Endothelial cell of umbilical vein (primary cell): ENCODE results near the gene CTIF. TPM values are rescaled to one million over a fixed set of nuclear protein-coding genes. Genes with fewer than 3 reads are reported as not detected.

Experiments used
- BruUV-seq: library from RNA; stranded (reverse); fragments of 400-500 nt; replicated peaks from 2 replicates; lab custom pipeline; 2021; lab: Mats Ljungman, UMichigan
- CTCF ChIA-PET: fragments of 300-600, 350-600 bp; sonication (Branson Sonifier 250); formaldehyde crosslinking; loops from one replicate; lab custom pipeline; 2021; ENCODE audit warnings: antibody characterized with exemption, inconsistent platforms; lab: Charles Lee
- POLR2A ChIA-PET: fragments of 300-600, 350-600 bp; sonication (Branson Sonifier 250); formaldehyde crosslinking; loops from one replicate; lab custom pipeline; 2021; ENCODE audit warnings: antibody characterized with exemption, inconsistent platforms; lab: Charles Lee
- DNase-seq: peaks from one replicate; pipeline ENCODE4 v3.0.0-alpha.2; 2011; ENCODE audit warnings: low read depth, low spot score
- FAIRE-seq: peaks from 2 replicates; lab custom pipeline; 2011; peaks lifted over from hg19 to GRCh38; lab: Jason Lieb, UNC
- H2AFZ ChIP-seq: 2 replicates; pipeline ENCODE4 v1.6.0; 2012; ENCODE audit warnings: low read depth, low read length, control low read depth, inconsistent platforms
- H3K27ac ChIP-seq: 2 replicates; pipeline ENCODE4 v1.5.1; 2011; ENCODE audit warnings: low read depth, mild to moderate bottlenecking, control low read depth, low read length, moderate library complexity; ENCODE audit not compliant: insufficient read depth
- H3K27me3 ChIP-seq, 2 experiments: 2 replicates each; pipeline versions ENCODE4 v1.6.0 to v1.6.1; 2011; ENCODE audit warnings: low read length in 2 of 2, mixed read lengths in 1 of 2; ENCODE audit not compliant: control insufficient read depth in 2 of 2, insufficient read depth in 2 of 2
- H3K36me3 ChIP-seq, 2 experiments: 2 replicates in 1 of 2; 3 replicates in 1 of 2; pipeline ENCODE4 v1.5.1; 2011; ENCODE audit warnings: low read length in 2 of 2, mild to moderate bottlenecking in 1 of 2, moderate library complexity in 1 of 2; ENCODE audit not compliant: control insufficient read depth in 2 of 2, insufficient read depth in 2 of 2; ENCODE audit errors: extremely low read depth in 1 of 2
- H3K4me1 ChIP-seq: 3 replicates; pipeline ENCODE4 v1.5.1; 2011; ENCODE audit warnings: mild to moderate bottlenecking, low read length; ENCODE audit not compliant: control insufficient read depth, insufficient read depth; ENCODE audit errors: extremely low read depth
- H3K4me2 ChIP-seq: 2 replicates; pipeline ENCODE4 v1.6.1; 2011; ENCODE audit warnings: low read length, control low read depth, mixed read lengths; ENCODE audit not compliant: insufficient read depth
- H3K4me3 ChIP-seq, 3 experiments: fragments of 200-600 bp in 1 of 3; sonication (generic), shearing (Covaris generic) in 1 of 3; replicated peaks in 1 of 3; 2 replicates each; pipeline ENCODE4 v1.5.1; 2011 to 2016; ENCODE audit warnings: control low read depth in 3 of 3, low read length in 3 of 3, mild to moderate bottlenecking in 2 of 3, inconsistent platforms in 1 of 3, low read depth in 1 of 3, moderate library complexity in 1 of 3; ENCODE audit not compliant: insufficient read depth in 1 of 3
- H3K79me2 ChIP-seq: 2 replicates; pipeline ENCODE4 v1.6.0; 2012; ENCODE audit warnings: low read length, inconsistent platforms; ENCODE audit not compliant: control insufficient read depth, insufficient read depth
- H3K9ac ChIP-seq: replicated peaks from 2 replicates; pipeline ENCODE3; 2011; ENCODE audit warnings: low read length, control low read depth; ENCODE audit not compliant: insufficient read depth; ENCODE audit errors: extremely low read depth
- H3K9me1 ChIP-seq: replicated peaks from 3 replicates; pipeline ENCODE4 v1.6.0; 2011; ENCODE audit warnings: mild to moderate bottlenecking, low read length; ENCODE audit not compliant: control insufficient read depth, insufficient read depth; ENCODE audit errors: extremely low read depth
- H3K9me3 ChIP-seq: replicated peaks from 2 replicates; pipeline ENCODE4 v1.5.1; 2012; ENCODE audit warnings: low read length, inconsistent platforms; ENCODE audit not compliant: control insufficient read depth, insufficient read depth
- H4K20me1 ChIP-seq: replicated peaks from 2 replicates; pipeline ENCODE3; 2011; ENCODE audit warnings: mild to moderate bottlenecking, low read length; ENCODE audit not compliant: control insufficient read depth, insufficient read depth; ENCODE audit errors: extremely low read depth
- EZH2 ChIP-seq: IDR thresholded peaks from 2 replicates; pipeline ENCODE4 v1.6.1; 2012; ENCODE audit warnings: borderline replicate concordance, low read depth, mild to moderate bottlenecking, moderate library complexity, low read length, inconsistent platforms; ENCODE audit not compliant: severe bottlenecking
- FOS ChIP-seq: IDR thresholded peaks from 2 replicates; pipeline ENCODE4 v1.6.1; 2011; ENCODE audit warnings: mild to moderate bottlenecking, low read length, moderate library complexity, borderline replicate concordance; ENCODE audit not compliant: insufficient read depth
- GATA2 ChIP-seq: IDR thresholded peaks from 2 replicates; pipeline ENCODE4 v1.7.0; 2011; ENCODE audit warnings: low read depth, mild to moderate bottlenecking, moderate library complexity, mixed read lengths, low read length; ENCODE audit not compliant: insufficient read length, insufficient read depth
- JUN ChIP-seq: IDR thresholded peaks from 2 replicates; pipeline ENCODE4 v1.6.1; 2011; ENCODE audit warnings: borderline replicate concordance, low read depth; ENCODE audit not compliant: insufficient read length, insufficient read depth
- MYC ChIP-seq: IDR thresholded peaks from one replicate; pipeline ENCODE4 v1.6.1; 2011; ENCODE audit warnings: mild to moderate bottlenecking, low read depth, low read length
- POLR2A ChIP-seq: IDR thresholded peaks from 2 replicates; pipeline ENCODE4 v1.6.1; 2012; ENCODE audit warnings: low read depth, mild to moderate bottlenecking, control low read depth, low read length
- POLR2AphosphoS5 ChIP-seq: IDR thresholded peaks from 2 replicates; pipeline ENCODE4 v1.6.1; 2012; ENCODE audit warnings: low read depth, mild to moderate bottlenecking, control low read depth, low read length, moderate library complexity; ENCODE audit not compliant: insufficient read depth
- dilution Hi-C: fragments of 300-500 bp; cut with MboI; formaldehyde crosslinking; loops from one replicate; pipeline ENCODE4 v1.15.0; 2019; ENCODE audit warnings: low sequenced_read_pairs; ENCODE audit not compliant: extremely low pct_ligation_motif_present
- intact Hi-C: fragments of 100-400 bp; cut with micrococcal nuclease; formaldehyde crosslinking; loops from one replicate; pipeline ENCODE4 v1.10.0; 2022
- polyA plus RNA-seq, 4 experiments: library from polyadenylated mRNA; depleted of rRNA in 3 of 4; stranded (reverse) in 3 of 4; unstranded in 1 of 4; fragments of >200 nt; gene quantifications; 2 replicates each; pipeline versions ENCODE4 v1.2.1 to v1.2.3, GENCODE V29; 2011 to 2012; ENCODE audit warnings: missing spikeins in 1 of 4
- total RNA-seq: library from RNA; stranded (reverse); gene quantifications from 2 replicates; pipeline ENCODE4 v1.2.3, GENCODE V29; 2021
- TF ChIP-seq, protein P1 (sequence below), 2 donors: IDR thresholded peaks; 1 replicate in 1 of 2; 2 replicates in 1 of 2; pipeline ENCODE4 v1.5.1; 2011; ENCODE audit warnings: low read length in 2 of 2, mild to moderate bottlenecking in 2 of 2, moderate library complexity in 2 of 2, control low read depth in 1 of 2, inconsistent platforms in 1 of 2, low read depth in 1 of 2; ENCODE audit not compliant: insufficient read depth in 1 of 2; ENCODE audit errors: extremely low read depth in 1 of 2
- TF ChIP-seq, protein P2 (sequence below): IDR thresholded peaks from 2 replicates; pipeline ENCODE4 v1.6.1; 2011; ENCODE audit not compliant: insufficient read depth, insufficient read length

The CTIF gene
- total and polyA plus RNA-seq, 2 donors (not counting 3 experiments of a cell fraction or from before 2014, with no cell fraction given), result 20.9 to 57.7 TPM

DNA sequence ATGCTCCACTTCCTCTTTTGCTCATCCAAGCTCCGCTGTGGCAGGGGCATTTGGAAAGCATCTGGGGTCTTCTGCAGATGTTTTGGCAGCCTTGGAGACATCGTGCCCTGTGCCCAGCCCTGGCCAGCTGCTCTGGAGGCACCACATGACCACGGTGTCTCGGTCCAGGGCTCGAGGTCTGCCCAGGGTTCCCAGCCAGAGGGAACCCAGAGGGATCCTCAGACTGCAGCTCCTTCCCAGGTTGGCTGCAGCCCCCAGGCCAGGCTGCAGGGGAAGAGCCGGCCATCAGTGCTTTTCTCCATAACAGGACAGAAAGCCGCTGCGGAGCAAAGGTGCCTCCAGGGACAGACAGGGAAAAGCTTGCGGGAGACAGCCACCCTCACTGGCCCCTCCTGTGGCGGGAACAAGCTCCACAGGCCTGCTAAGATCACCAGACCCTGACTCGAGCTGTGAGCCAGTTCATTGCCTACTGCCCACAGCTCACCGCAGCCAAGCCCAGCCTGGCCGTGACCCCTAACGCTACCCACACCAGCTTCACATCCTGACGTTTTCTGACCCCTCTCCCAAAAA, 337.2 kb downstream of the CTIF start:
- Histone ChIP-seq H3K4me2 (no peak overlapping the region), H3K4me1 (peaks cover 8% of the 10 kb centered on the region), H3K9ac (no peak overlapping the region), H3K9me3 (no peaks in the 10 kb centered on the region), H3K9me1 (no peaks in the 10 kb centered on the region), H3K79me2 (no peaks in the 10 kb centered on the region), H3K27ac (no peak overlapping the region), H2AFZ (no peak overlapping the region), H3K4me3 (no peak overlapping the region), H3K27me3 (no peaks in the 10 kb centered on the region), H4K20me1 (no peaks in the 10 kb centered on the region), H3K36me3 (no peaks in the 10 kb centered on the region)
- DNase-seq (no peak), FAIRE-seq (no peak)
- TF ChIP-seq, protein P1, sequence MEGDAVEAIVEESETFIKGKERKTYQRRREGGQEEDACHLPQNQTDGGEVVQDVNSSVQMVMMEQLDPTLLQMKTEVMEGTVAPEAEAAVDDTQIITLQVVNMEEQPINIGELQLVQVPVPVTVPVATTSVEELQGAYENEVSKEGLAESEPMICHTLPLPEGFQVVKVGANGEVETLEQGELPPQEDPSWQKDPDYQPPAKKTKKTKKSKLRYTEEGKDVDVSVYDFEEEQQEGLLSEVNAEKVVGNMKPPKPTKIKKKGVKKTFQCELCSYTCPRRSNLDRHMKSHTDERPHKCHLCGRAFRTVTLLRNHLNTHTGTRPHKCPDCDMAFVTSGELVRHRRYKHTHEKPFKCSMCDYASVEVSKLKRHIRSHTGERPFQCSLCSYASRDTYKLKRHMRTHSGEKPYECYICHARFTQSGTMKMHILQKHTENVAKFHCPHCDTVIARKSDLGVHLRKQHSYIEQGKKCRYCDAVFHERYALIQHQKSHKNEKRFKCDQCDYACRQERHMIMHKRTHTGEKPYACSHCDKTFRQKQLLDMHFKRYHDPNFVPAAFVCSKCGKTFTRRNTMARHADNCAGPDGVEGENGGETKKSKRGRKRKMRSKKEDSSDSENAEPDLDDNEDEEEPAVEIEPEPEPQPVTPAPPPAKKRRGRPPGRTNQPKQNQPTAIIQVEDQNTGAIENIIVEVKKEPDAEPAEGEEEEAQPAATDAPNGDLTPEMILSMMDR (IDR thresholded peaks at IDR 0.05; ENCODE audit: extremely low read depth in 1 of 2, insufficient read depth in 1 of 2, low read depth in 1 of 2, low read length in 2 of 2), result peak in 1 of 2 donors; percentile 3
- TF ChIP-seq POLR2AphosphoS5, result no peak
- TF ChIP-seq, protein P2, sequence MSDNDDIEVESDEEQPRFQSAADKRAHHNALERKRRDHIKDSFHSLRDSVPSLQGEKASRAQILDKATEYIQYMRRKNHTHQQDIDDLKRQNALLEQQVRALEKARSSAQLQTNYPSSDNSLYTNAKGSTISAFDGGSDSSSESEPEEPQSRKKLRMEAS, result no peak
- no peak for TF ChIP-seq JUN
- dilution Hi-C loops, result no loop called here
- BruUV-seq, result no TSS peak
- intact Hi-C loops, result no loop called here
- POLR2A ChIA-PET, result no interaction called here
- CTCF ChIA-PET, result interaction anchor here (0.8 to 1.4 kb wide), 4 partner anchors 26 to 104 kb away, joined by 3 to 4 read pairs (median 3); no protein-coding TSS in a partner anchor

DNA sequence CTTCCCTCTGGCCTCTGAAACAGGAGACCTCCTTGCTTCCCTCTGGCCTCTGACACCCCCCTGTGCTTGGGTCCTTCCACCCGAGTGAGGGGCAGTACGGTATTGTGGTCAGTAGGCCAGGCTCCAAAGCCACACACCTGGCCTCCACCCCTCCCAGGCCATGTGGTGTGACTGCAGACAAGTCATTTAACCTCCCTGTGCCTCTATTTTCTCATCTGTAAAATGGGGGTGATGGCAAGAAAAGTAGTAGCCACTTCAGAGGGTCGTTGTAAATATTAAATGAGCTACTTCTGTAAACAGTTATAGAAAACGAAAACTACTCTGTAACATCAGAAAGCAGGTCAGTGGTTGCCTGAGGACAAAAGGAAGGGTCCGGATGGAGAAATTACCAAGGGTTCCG, 337.8 kb downstream of the CTIF start:
- H2AFZ ChIP-seq, result no peak overlapping the region
- ChIA-PET POLR2A (no interaction called here), CTCF (interaction anchor here (0.8 to 1.4 kb wide), 4 partner anchors 26 to 105 kb away, joined by 3 to 4 read pairs (median 3); no protein-coding TSS in a partner anchor)
- H3K79me2 ChIP-seq, result no peaks in the 10 kb centered on the region
- H3K27ac ChIP-seq, result no peak overlapping the region
- no peaks in the 10 kb centered on the region for H3K27me3 ChIP-seq
- intact Hi-C loops (no loop called here), dilution Hi-C loops (no loop called here)
- DNase-seq (no peak), FAIRE-seq (no peak)
- H3K4me2 ChIP-seq, result no peak overlapping the region
- H3K36me3 ChIP-seq, result no peaks in the 10 kb centered on the region
- TF ChIP-seq, protein P2, result no peak
- TF ChIP-seq MYC (no peak), JUN (no peak), FOS (no peak), POLR2A (no peak), GATA2 (no peak), POLR2AphosphoS5 (no peak), EZH2 (no peak)
- TF ChIP-seq, protein P1 (IDR thresholded peaks at IDR 0.05; ENCODE audit: extremely low read depth in 1 of 2, insufficient read depth in 1 of 2, low read depth in 1 of 2, low read length in 2 of 2), result no peak
- H3K9me3 ChIP-seq, result no peaks in the 10 kb centered on the region
- no TSS peak for BruUV-seq
- H3K9me1 ChIP-seq, result no peaks in the 10 kb centered on the region
- peaks cover 8% of the 10 kb centered on the region for H3K4me1 ChIP-seq
- H3K4me3 ChIP-seq, result no peak overlapping the region
- no peaks in the 10 kb centered on the region for H4K20me1 ChIP-seq
- no peak overlapping the region for H3K9ac ChIP-seq
